Naive thymus-derived CD8-positive, alpha-beta T cell (primary cell): ENCODE measurements around the gene SWAP70. TPM values are rescaled to one million over a fixed set of nuclear protein-coding genes. Genes with fewer than 3 reads are reported as not detected.
"Not testable (repeated sequence)": the region's sequence is repeated elsewhere in the genome, so short reads cannot be mapped to it uniquely, and the experiment has no call there.

Source experiments
- ATAC-seq, 2 donors: fragments of 150-1000 bp; cut with Tn5 transposase in 1 of 2; sonication (Bioruptor Pico), chemical (Tn5 transposase) in 1 of 2; 1 replicate in 1 of 2; 2 replicates in 1 of 2; pipeline ENCODE4 v1.10.0; 2021; ENCODE audit warnings: mild to moderate bottlenecking in 2 of 2, moderate library complexity in 2 of 2
- POLR2A ChIA-PET: fragments of 350-600 bp; sonication (Branson Sonifier 250); formaldehyde crosslinking; loops from one replicate; lab custom pipeline; 2021; ENCODE audit warnings: antibody characterized with exemption; lab: Charles Lee
- DNase-seq, 10 donors: peaks; one replicate each; pipeline versions ENCODE4 v3.0.0 to v3.0.0-alpha.2; 2020 to 2022
- H3K27ac Mint-ChIP-seq, 10 donors: one replicate each; pipeline ENCODE4 v1.8.0; 2020 to 2022; ENCODE audit warnings: mild to moderate bottlenecking in 10 of 10, mixed read lengths in 10 of 10, moderate library complexity in 4 of 10, inconsistent platforms in 1 of 10
- H3K27me3 Mint-ChIP-seq, 5 donors: one replicate each; pipeline ENCODE4 v1.8.0; 2021 to 2022; ENCODE audit warnings: mixed read lengths in 5 of 5
- H3K36me3 Mint-ChIP-seq, 3 donors: one replicate each; pipeline ENCODE4 v1.8.0; 2020 to 2022; ENCODE audit warnings: mixed read lengths in 3 of 3, mild to moderate bottlenecking in 2 of 3, inconsistent platforms in 1 of 3
- H3K4me1 Mint-ChIP-seq, 4 donors: one replicate each; pipeline ENCODE4 v1.8.0; 2021 to 2022; ENCODE audit warnings: mixed read lengths in 4 of 4
- H3K4me3 Mint-ChIP-seq, 10 donors: one replicate each; pipeline ENCODE4 v1.8.0; 2020 to 2022; ENCODE audit warnings: mild to moderate bottlenecking in 10 of 10, mixed read lengths in 10 of 10, moderate library complexity in 6 of 10, inconsistent platforms in 1 of 10
- H3K9me3 Mint-ChIP-seq, 9 donors: one replicate each; pipeline ENCODE4 v1.8.0; 2020 to 2022; ENCODE audit warnings: mixed read lengths in 9 of 9, mild to moderate bottlenecking in 3 of 9, inconsistent platforms in 1 of 9, moderate library complexity in 1 of 9
- polyA plus RNA-seq, 3 donors: library from polyadenylated mRNA; unstranded; fragments of 300-500 nt; fragmentation: Illumina TruSeq; gene quantifications; one replicate each; pipeline ENCODE4 v1.2.3, GENCODE V29; 2021
- total RNA-seq, 8 experiments: library from RNA in 2 of 8; stranded (reverse) in 2 of 8; gene quantifications; one replicate each; pipeline ENCODE4 v1.2.3 and lab custom pipeline; 2021 to 2026

Gene SWAP70
- total and polyA plus RNA-seq, 5 experiments from 2014 or later = 2.7 to 13.7 (median 4.9) TPM

DNA sequence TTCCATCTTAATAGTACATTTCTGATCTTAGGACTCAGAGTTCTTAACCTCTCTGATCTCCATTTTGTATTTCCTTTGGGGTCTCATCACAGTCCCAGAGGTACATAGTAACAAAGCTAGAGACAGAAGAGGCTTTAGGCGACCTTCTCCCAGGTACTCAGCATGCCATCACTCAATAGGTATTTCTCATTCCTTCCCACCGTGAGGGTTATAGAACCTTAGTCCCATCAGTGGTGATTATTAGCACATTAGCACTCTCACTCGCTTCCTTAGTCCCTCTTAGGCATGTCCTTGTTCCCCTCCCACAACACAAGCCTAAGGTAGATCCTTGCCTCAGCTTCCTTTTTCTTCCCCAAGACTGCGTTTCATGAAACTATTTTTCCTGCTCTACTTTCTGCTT lies 14.7 kb downstream of the SWAP70 start:
- no peaks in the 10 kb centered on the region for H3K27me3 Mint-ChIP-seq
- H3K36me3 Mint-ChIP-seq = no peaks in the 10 kb centered on the region
- DNase-seq = no peak
- H3K4me3 Mint-ChIP-seq = peak overlapping the region in 1 of 10 donors; percentile 17
- H3K27ac Mint-ChIP-seq = peak overlapping the region in 1 of 10 donors; percentile 14
- peaks cover 0 to 30% (median 2%) of the 10 kb centered on the region in 4 donors for H3K4me1 Mint-ChIP-seq
- no peaks in the 10 kb centered on the region for H3K9me3 Mint-ChIP-seq
- POLR2A ChIA-PET = interaction anchor here (0.6 to 0.7 kb wide), 2 partner anchors 52 to 88 kb away, joined by 3 to 4 read pairs; no protein-coding TSS in a partner anchor
- no peak for ATAC-seq

DNA sequence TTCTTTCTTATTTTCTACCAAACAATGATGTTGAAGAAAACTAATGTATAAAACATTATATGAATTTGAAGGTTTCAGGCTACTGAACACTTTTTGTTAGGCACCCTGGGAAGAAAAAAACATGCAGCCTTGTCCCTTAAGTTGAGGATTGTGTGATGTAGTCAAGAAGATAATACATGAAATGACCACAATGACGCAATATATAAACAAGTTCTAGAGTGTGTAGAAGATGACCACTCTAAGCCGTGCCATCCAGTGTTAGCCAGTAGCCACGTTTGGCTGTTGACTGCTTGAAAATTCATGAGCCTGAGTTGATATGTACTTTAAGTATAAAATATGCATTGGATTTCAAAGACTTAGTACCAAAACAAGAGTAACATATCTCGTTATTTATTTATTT lies 16.2 kb downstream of the SWAP70 start:
- DNase-seq (no peak), ATAC-seq (no peak)
- Mint-ChIP-seq H3K27me3 (no peaks in the 10 kb centered on the region), H3K36me3 (no peaks in the 10 kb centered on the region), H3K4me1 (peaks cover 0 to 33% (median 2%) of the 10 kb centered on the region in 4 donors), H3K27ac (no peak overlapping the region), H3K9me3 (no peaks in the 10 kb centered on the region), H3K4me3 (no peak overlapping the region)
- POLR2A ChIA-PET = no interaction called here

DNA sequence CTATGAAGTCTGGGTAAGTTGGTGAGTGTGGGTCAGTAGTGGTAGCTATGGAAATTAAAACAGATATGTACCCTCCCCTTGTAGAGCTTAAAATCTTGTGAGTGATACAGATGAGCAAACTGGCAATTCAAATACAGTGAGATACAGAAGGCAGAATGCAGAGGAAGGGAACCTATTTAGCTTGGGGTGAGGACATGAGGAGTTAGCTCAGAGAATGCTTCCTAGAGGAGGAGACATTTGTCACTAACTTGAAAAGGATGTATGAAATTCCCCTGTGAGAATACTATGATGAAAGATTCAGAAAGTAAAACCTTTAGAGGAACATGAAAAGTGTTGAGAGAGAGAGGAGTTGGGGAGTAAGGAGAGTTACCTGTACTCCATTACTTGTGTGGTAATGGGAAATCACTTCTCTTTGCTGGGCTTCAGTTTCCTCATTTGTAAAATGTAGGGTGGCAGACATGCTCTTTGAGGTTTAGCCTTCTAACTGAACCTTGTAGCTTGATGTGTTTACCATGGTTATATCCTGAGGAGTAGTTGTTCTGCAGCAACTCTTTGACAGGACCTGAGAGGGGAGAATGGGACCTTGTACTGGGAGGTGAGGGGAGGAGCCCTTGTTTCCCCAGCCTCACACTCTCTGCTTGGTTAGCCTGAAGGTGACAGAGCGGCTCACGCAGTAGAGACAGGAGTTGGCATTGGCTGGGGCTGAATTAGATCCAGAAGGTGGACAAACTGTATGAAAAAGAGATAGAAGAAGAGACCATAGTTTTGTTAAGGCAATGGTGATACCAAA lies 17.9 kb downstream of the SWAP70 start:
- DNase-seq (no peak), ATAC-seq (no peak)
- Mint-ChIP-seq H3K36me3 (no peaks in the 10 kb centered on the region), H3K9me3 (no peaks in the 10 kb centered on the region), H3K4me3 (no peak overlapping the region), H3K27me3 (no peaks in the 10 kb centered on the region), H3K4me1 (peaks cover 0 to 29% (median 0%) of the 10 kb centered on the region in 4 donors), H3K27ac (no peak overlapping the region)
- POLR2A ChIA-PET = no interaction called here

DNA sequence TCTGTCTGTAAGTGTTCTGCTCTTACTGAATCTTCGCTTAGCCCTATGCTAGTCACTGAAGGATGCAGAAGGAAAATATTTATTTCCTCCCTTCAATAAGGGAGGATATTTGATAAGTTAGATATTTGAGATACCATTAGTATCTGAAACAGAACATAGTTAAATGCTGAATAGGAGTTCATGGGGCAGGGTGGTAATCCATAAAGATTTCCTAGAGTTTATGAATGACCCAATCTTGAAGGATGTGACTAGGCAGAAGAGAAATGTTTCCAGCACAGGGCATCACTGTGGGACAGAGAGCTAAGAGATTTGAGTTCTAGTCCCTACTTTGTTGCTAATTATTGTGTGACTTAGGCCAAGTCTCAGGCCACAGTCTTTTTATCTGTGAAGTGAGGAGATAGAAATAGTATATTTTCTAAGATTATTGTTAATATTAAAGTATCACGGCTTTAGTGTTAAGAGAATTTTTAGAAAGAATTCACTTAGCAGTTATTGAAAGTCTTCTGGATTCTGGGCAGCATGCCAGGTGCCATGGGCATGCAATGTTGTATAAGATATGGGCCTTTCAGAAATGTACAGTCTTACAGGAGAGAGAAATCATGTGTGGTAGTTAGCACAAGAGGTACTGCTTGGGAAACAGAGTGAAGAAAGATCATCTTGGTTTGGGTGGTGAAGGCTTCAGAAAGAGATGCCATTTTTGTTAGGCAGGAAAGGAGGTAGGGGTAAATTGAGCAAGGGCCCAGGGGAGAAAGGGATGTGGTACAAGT lies 24.0 kb downstream of the SWAP70 start:
- POLR2A ChIA-PET = no interaction called here
- H3K27me3 Mint-ChIP-seq = no peaks in the 10 kb centered on the region
- H3K27ac Mint-ChIP-seq = no peak overlapping the region
- peaks cover 0 to 33% (median 0%) of the 10 kb centered on the region in 4 donors for H3K4me1 Mint-ChIP-seq
- no peak overlapping the region for H3K4me3 Mint-ChIP-seq
- H3K9me3 Mint-ChIP-seq = no peaks in the 10 kb centered on the region
- no peaks in the 10 kb centered on the region for H3K36me3 Mint-ChIP-seq
- DNase-seq (no peak), ATAC-seq (no peak)

DNA sequence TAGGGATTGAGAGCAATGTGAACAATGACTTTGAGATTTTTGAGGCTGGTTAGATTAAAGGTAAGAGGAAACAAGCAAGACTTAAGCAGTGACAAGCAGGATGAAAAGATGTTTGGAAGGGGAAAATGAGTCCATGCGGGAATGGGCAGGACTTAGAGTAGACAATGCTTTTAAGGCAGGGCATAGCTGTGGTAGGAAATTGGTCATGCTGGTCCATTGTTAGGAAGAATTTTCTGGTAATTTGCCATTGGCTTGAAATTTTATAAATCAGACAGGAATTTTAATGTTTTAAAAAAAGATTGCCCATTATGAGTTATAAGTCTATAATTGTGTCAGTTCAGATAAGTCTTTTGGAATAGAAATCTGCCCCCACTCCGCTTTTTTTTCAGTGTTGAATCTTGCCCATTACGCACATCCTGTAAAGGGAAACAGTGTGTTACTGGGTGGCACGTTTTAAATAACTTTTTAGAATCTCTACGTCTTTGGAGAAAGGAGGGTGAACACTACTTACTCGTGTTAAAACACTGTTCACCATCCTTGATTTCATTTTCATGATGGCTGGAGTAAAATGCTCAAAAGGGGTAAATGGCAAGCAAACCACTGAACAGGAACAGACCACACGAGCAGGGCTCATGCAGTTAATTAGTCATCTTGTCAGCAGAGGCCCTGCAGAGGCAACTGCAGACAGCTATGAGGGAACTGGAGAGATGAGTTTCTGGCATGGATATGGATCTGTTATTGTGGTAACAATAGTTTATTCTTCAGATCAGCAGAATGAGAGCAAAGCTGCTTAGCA lies 25.0 kb downstream of the SWAP70 start:
- Mint-ChIP-seq H3K27ac (no peak overlapping the region), H3K9me3 (no peaks in the 10 kb centered on the region), H3K36me3 (no peaks in the 10 kb centered on the region), H3K4me3 (no peak overlapping the region), H3K4me1 (peaks cover 0 to 37% (median 0%) of the 10 kb centered on the region in 4 donors), H3K27me3 (no peaks in the 10 kb centered on the region)
- POLR2A ChIA-PET = interaction anchor here (0.9 kb wide), 1 partner anchor 74 kb away, joined by 3 read pairs; no protein-coding TSS in a partner anchor
- DNase-seq (peak in 1 of 10 donors; percentile 28), ATAC-seq (peak; percentile 61 to 80)

DNA sequence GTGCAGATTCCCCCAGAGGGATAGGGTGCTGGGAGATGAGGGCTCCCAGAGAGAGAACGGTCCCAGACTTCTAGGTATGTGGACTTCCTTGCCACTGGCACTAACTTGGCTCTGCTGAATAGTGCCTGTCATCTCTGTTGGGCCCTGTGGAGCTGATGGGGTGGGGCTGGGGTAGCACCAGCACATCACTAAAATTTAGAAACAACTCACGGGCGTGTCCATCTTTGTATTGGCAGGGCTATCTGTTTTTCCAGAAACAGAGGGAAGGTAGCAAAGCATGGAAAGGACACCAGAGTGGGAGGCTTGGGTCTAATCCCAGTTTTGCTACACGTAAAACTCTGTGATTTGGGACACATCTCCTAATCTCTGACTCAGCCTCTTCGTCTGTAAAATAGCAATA lies 25.8 kb downstream of the SWAP70 start:
- H3K36me3 Mint-ChIP-seq = no peaks in the 10 kb centered on the region
- H3K4me1 Mint-ChIP-seq = peaks cover 0 to 42% (median 0%) of the 10 kb centered on the region in 4 donors
- no peaks in the 10 kb centered on the region for H3K9me3 Mint-ChIP-seq

DNA sequence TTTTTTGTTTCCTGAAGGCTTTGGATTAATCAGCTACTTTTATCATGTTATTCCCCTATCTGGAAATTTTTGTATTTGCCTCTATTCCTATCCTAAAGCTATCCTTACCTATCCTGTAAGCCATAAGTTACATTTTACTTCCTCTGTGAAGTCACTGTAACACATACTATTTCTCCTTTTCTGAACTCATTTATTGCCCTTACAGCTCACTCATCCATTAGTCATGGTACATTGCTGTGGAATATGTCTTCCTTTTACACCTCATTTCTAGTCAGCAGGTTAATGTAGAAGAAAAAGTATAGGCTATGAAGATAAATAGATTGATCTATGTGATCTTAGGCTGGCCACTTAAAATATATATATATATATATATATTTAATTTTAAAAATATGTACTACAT lies 28.0 kb downstream of the SWAP70 start:
- peak overlapping the region in 1 of 10 donors; percentile 2 for H3K4me3 Mint-ChIP-seq
- DNase-seq (no peak), ATAC-seq (no peak)
- H3K27me3 Mint-ChIP-seq = no peaks in the 10 kb centered on the region
- POLR2A ChIA-PET = interaction anchor here (0.5 kb wide), 1 partner anchor 370 kb away, joined by 3 read pairs; no protein-coding TSS in a partner anchor
- peak overlapping the region in 1 of 10 donors; percentile 51 for H3K27ac Mint-ChIP-seq
- no peaks in the 10 kb centered on the region for H3K9me3 Mint-ChIP-seq
- H3K4me1 Mint-ChIP-seq = peaks cover 0 to 36% (median 0%) of the 10 kb centered on the region in 4 donors
- H3K36me3 Mint-ChIP-seq = peaks cover 0 to 8% (median 2%) of the 10 kb centered on the region in 3 donors

More for the DNA sequence above, 25.8 kb downstream of the SWAP70 start:
- no peak overlapping the region for H3K4me3 Mint-ChIP-seq
- no peak overlapping the region for H3K27ac Mint-ChIP-seq
- POLR2A ChIA-PET = interaction anchor here (0.9 kb wide), 1 partner anchor 75 kb away, joined by 3 read pairs; no protein-coding TSS in a partner anchor
- H3K27me3 Mint-ChIP-seq = no peaks in the 10 kb centered on the region
- ATAC-seq (no peak), DNase-seq (no peak)

DNA sequence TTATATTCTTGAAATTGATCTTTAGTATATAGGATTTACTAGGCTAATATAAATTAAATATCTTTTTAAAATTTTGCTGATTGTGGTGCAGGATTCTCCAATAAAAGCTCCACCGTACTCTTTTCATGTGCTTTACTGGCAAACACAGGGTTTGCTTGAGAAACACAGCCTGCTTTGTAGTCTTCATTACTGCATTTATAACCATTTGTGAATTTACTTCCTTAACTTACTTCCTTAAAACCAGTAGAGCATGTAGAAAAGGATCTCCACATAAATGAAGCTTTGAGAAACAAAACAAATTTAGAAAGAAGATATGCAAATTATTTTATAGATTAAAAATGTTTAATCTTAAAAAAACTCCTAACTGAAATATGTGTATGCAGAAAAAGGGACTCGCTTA lies 28.8 kb downstream of the SWAP70 start:
- Mint-ChIP-seq H3K9me3 (no peaks in the 10 kb centered on the region), H3K27me3 (no peaks in the 10 kb centered on the region), H3K27ac (peak overlapping the region in 1 of 10 donors; percentile 51), H3K4me3 (peak overlapping the region in 1 of 10 donors; percentile 37), H3K4me1 (peaks cover 0 to 35% (median 0%) of the 10 kb centered on the region in 4 donors), H3K36me3 (peaks cover 0 to 8% (median 2%) of the 10 kb centered on the region in 3 donors)
- ATAC-seq (no peak), DNase-seq (no peak)
- POLR2A ChIA-PET = no interaction called here

DNA sequence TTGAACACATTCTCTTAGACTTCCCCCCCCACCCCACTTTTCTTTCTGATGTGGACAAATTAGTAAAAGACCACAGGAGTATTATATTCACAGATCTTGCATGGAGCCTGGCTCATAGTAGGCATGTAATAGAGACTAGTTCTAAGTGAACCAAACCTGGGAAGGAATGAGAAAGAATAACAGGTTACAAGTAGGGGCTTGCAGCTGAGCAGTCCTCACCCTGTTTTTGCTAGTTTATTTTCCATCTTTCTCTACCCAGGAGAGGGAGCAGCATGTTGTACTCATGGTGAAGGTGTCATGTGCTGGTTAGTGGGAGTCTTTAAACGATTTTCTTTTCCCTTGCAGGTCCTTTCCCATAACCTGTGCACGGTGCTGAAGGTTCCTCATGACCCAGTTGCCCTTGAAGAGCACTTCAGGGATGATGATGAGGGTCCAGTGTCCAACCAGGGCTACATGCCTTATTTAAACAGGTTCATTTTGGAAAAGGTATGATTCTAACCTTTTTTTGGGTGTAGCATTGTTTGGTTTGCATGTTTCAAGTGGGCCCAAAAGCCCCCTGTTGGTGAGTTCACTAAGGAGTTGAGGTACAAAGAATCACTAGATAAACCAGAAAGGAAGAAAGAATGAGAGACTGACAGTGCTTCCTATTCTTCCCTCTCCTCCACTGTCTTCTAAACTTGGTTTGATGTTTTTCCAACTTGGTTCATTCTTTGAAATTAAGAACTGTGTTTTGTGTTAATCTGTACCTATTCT lies 30.1 kb downstream of the SWAP70 start:
- H3K36me3 Mint-ChIP-seq = peaks cover 0 to 8% (median 2%) of the 10 kb centered on the region in 3 donors
- no peaks in the 10 kb centered on the region for H3K9me3 Mint-ChIP-seq
- DNase-seq (no peak), ATAC-seq (no peak)
- POLR2A ChIA-PET = no interaction called here
- no peaks in the 10 kb centered on the region for H3K27me3 Mint-ChIP-seq
- peak overlapping the region in 1 of 10 donors; percentile 73 for H3K27ac Mint-ChIP-seq
- peaks cover 0 to 41% (median 0%) of the 10 kb centered on the region in 4 donors for H3K4me1 Mint-ChIP-seq
- no peak overlapping the region for H3K4me3 Mint-ChIP-seq

DNA sequence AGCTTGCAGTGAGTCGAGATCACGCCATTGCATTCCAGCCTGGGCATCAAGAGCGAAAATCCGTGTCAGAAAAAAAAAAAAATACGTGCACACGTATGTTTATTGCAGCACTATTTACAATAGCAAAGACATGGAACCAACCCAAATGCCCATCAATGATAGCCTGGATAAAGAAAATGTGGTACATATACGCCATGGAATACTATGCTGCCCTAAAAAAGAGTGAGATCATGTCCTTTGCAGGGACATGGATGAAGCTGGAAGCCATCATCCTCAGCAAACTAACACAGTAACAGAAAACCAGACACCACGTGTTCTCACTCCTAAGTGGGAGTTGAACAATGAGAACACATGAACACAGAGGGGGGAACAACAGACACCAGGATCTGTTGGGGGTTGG lies 31.4 kb downstream of the SWAP70 start:
- H3K27ac Mint-ChIP-seq, H3K36me3 Mint-ChIP-seq, H3K4me3 Mint-ChIP-seq, ATAC-seq, H3K9me3 Mint-ChIP-seq, POLR2A ChIA-PET, H3K27me3 Mint-ChIP-seq, DNase-seq: not testable (repeated sequence)
- H3K4me1 Mint-ChIP-seq = peaks cover 0 to 46% (median 0%) of the 10 kb centered on the region in 4 donors

DNA sequence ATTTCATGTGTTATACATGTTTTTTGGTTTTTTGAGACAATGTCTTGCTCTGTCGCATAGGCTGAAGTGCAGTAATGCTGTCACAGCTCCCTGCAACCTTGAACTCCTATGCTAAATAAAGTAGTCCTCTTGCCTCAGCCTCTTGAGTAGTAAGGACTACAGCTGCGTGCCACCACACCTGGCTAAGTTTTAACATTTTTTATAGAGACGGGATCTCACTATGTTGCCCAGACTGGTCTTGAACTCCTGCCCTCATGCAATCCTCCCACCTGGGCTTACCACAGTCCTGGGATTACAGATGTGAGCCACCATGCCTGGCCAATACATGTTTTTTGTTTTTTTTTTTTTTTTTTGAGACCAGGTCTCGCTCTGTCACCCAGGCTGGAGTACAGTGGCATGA lies 33.9 kb downstream of the SWAP70 start:
- Mint-ChIP-seq H3K4me1 (peaks cover 5 to 51% (median 10%) of the 10 kb centered on the region in 4 donors), H3K9me3 (no peaks in the 10 kb centered on the region), H3K27ac (peak overlapping the region in 1 of 10 donors; percentile 23), H3K4me3 (no peak overlapping the region), H3K36me3 (peaks cover 0 to 8% (median 2%) of the 10 kb centered on the region in 3 donors), H3K27me3 (no peaks in the 10 kb centered on the region)
- no peak for ATAC-seq
- POLR2A ChIA-PET = no interaction called here
- no peak for DNase-seq
